ENCODE results near the gene TSHZ3. TPM values are rescaled to one million over a fixed set of nuclear protein-coding genes. Genes with fewer than 3 reads are reported as not detected.

TSHZ3 gene
- polyA plus RNA-seq, 1 experiment: 5.1 TPM

DNA sequence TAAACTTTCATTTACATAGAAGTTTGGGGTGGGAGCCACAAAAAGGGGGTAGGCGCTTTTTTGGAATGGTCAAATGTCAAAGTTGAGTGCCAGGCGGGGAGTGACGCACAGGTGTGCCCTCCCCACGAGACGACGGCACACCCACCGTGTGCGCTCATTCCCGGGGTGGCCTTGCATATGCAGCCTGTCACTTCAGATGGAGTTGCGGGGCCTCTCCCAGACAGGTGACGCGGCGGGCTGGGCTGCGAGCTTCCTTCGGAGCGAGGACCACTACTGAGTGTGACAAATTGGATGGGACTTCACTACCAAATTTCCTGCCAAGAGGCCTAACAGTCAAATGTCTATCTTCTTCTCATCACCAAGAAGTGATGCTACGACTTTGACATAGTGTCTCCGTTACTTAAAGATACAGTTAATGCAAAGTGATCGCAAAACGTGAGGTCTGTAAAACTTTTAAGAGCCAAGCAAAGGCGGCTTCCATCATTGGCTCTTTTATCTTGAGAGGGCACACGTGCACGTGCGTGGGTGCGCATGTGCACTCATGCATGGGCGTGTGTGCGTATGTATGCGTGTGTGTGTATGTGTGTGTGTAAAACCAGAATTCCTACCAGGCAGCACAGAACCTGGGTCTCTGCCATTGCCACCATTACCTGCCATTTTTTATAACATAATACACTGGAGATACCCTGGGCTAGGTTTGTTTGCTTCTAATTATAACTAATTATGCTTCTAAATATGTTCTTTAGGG is 43.1 kb downstream of the TSHZ3 start:
- Histone ChIP-seq H3K27me3 (ENCODE audit: control insufficient read depth, insufficient read depth, low read length) (no peaks in the 10 kb centered on the region), H3K36me3 (ENCODE audit: control insufficient read depth, insufficient read depth, low read length) (peaks cover 3% of the 10 kb centered on the region; the same call in 1 of the 2 replicates), H3K4me3 (ENCODE audit: low read depth, low read length) (no peak overlapping the region)
- TF ChIP-seq, protein P1, sequence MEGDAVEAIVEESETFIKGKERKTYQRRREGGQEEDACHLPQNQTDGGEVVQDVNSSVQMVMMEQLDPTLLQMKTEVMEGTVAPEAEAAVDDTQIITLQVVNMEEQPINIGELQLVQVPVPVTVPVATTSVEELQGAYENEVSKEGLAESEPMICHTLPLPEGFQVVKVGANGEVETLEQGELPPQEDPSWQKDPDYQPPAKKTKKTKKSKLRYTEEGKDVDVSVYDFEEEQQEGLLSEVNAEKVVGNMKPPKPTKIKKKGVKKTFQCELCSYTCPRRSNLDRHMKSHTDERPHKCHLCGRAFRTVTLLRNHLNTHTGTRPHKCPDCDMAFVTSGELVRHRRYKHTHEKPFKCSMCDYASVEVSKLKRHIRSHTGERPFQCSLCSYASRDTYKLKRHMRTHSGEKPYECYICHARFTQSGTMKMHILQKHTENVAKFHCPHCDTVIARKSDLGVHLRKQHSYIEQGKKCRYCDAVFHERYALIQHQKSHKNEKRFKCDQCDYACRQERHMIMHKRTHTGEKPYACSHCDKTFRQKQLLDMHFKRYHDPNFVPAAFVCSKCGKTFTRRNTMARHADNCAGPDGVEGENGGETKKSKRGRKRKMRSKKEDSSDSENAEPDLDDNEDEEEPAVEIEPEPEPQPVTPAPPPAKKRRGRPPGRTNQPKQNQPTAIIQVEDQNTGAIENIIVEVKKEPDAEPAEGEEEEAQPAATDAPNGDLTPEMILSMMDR (IDR thresholded peaks at IDR 0.05; ENCODE audit: insufficient read depth, low read depth, low read length): no peak
- DNase-seq (ENCODE audit: low read depth): no peak
- CTCF ChIA-PET: no interaction called here
- POLR2A ChIA-PET: no interaction called here

DNA sequence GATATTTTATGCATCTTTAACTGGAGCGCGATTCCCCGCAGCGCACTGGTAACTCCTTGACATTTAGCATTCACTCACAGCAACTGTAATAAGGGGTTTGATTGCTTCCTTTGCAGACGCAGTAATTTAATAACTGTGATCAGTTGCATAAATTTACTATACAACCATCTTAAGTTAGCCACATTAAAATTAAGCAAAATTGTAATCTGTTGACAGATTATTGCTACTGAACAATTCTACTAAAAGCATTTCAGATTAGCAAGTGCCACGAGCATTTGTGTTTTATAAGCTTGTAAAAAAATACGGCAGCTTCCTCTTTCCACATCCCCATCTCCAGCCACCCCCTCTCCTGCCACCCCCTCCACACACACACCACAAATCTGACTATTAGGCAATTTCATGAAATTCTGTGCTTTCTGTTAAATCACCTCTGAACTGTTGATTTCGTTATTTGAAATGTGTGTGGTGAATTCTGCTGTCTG is 44.4 kb downstream of the TSHZ3 start:
- ChIA-PET POLR2A (no interaction called here), CTCF (no interaction called here)
- Histone ChIP-seq H3K27me3 (ENCODE audit: control insufficient read depth, insufficient read depth, low read length) (no peaks in the 10 kb centered on the region), H3K36me3 (ENCODE audit: control insufficient read depth, insufficient read depth, low read length) (peaks cover 2% of the 10 kb centered on the region; the same call in 1 of the 2 replicates), H3K4me3 (ENCODE audit: low read depth, low read length) (no peak overlapping the region)
- no peak for DNase-seq (ENCODE audit: low read depth)
- TF ChIP-seq, protein P1 (IDR thresholded peaks at IDR 0.05; ENCODE audit: insufficient read depth, low read depth, low read length): no peak

DNA sequence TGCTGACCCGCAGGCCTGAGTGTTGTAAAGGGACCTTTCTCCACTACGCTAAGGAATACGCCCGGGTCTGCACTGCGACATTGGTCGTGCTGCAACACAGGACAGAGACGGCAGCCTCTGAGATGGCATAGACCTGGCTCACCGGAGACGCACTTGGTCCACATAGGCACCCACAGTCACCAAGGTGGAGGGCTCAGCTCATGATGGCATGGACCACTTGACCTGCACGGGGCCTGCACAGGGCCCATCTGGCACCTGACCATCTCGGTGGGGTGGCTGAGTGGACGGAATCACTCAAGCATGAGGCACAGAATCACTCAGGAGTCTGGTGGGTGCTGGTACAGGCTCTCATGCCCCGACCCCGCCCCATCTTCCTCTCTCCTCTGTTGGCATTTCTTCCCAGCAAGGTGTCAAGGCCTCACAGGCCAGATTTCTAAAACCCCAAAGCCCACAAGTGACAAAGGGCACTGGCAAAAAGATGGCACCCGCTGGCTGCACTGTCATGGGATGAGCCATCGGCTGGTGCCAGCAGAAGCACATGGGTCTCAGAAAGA is 45.9 kb downstream of the TSHZ3 start:
- ChIA-PET POLR2A (no interaction called here), CTCF (no interaction called here)
- H3K27me3 ChIP-seq (ENCODE audit: control insufficient read depth, insufficient read depth, low read length): no peaks in the 10 kb centered on the region
- H3K4me3 ChIP-seq (ENCODE audit: low read depth, low read length): no peak overlapping the region
- H3K36me3 ChIP-seq (ENCODE audit: control insufficient read depth, insufficient read depth, low read length): peaks cover 2% of the 10 kb centered on the region; the same call in 1 of the 2 replicates
- TF ChIP-seq, protein P1 (IDR thresholded peaks at IDR 0.05; ENCODE audit: insufficient read depth, low read depth, low read length): no peak
- no peak for DNase-seq (ENCODE audit: low read depth)

DNA sequence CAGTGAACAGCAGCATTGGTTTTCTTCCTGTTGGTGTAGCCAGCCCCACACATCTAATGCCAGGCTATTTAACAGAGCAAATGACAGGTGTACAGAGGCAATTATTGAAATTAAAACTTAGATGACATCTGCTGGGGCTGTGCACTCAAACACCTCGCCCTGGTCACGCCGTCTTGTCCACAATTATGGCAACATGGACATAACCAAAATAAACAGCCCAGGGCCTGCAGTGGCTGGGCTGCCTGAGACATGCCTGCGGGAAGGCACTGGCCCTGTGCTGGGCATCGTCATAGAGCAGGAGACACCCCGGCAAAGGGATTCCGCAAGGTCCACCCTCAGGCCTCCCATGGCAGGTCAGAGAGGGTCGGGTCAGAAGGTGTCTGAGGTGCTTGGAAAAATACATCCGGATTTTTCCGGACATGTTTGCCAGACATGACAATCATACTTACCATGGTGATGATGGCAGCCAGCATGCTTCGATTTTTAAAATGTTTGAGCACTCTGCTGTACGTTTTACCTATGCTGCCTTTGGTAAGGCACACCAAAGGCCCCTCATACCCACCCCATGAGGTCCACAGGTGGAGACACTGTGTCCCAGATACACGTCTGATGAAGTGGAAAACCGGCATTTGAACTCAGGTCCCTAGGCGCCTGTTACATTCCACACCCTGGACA is 47.8 kb downstream of the TSHZ3 start:
- Histone ChIP-seq H3K27me3 (ENCODE audit: control insufficient read depth, insufficient read depth, low read length) (no peaks in the 10 kb centered on the region), H3K4me3 (ENCODE audit: low read depth, low read length) (no peak overlapping the region), H3K36me3 (ENCODE audit: control insufficient read depth, insufficient read depth, low read length) (peaks cover 6% of the 10 kb centered on the region; the same call in 1 of the 2 replicates)
- POLR2A ChIA-PET: no interaction called here
- TF ChIP-seq, protein P1 (IDR thresholded peaks at IDR 0.05; ENCODE audit: insufficient read depth, low read depth, low read length): no peak
- CTCF ChIA-PET: no interaction called here
- no peak for DNase-seq (ENCODE audit: low read depth)

DNA sequence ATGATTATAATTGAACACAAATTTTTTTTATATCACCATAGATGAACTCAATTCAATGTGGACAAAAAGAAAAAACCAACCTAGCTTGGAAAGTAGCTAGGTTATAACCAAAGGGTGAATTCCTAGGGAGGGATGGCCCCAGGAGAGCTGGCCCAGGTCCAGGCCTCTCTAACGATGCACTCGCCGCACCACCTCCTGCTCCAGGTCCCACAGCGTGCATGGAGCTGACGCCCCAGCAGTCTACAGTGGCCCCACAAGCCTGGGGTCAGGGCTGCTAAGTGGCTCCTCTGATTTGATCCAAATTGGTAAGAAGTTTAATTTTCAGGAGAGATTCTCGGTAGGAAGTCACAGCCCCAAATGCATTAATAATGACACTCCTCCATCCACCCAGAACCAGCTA is 48.8 kb downstream of the TSHZ3 start:
- CTCF ChIA-PET: no interaction called here
- no peak for DNase-seq (ENCODE audit: low read depth)
- Histone ChIP-seq H3K4me3 (ENCODE audit: low read depth, low read length) (no peak overlapping the region), H3K27me3 (ENCODE audit: control insufficient read depth, insufficient read depth, low read length) (no peaks in the 10 kb centered on the region), H3K36me3 (ENCODE audit: control insufficient read depth, insufficient read depth, low read length) (peaks cover 6% of the 10 kb centered on the region; the same call in 1 of the 2 replicates)
- TF ChIP-seq, protein P1 (IDR thresholded peaks at IDR 0.05; ENCODE audit: insufficient read depth, low read depth, low read length): no peak
- POLR2A ChIA-PET: no interaction called here

All from BJ (cell line).